Activated CD8-positive, alpha-beta memory T cell treated with anti-CD3 and anti-CD28 coated beads, Interleukin-2, amount 50 U/mL, for 4 hours (primary cell): ENCODE results near the gene EHBP1.

Experiments used
- DNase-seq: peaks from one replicate; pipeline ENCODE4 v3.0.0-alpha.2; 2020

Gene EHBP1

GRCh38 chr2:62826141-62826540, 120.6 kb downstream of the EHBP1 start:
- DNase-seq, result no peak

GRCh38 chr2:62826953-62827675, 121.6 kb downstream of the EHBP1 start:
- DNase-seq, result no peak

DNA sequence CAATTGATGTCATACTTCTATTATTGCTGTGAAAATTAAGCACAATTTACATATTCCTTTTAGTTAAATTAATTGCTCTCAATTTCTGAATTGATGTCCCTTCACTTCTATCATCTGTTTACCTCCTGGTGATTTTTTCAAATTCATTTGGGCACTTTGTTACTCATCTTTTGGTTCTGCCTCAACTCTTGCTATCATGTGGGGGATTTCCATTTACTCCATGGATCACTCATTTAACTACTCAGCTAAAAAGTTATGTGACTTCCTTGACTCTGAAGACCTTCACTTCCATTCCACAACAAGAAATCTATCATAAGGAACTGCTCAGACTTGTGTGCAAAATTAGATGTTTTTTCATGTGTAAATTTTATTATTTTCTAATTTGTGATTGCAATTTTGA, 126.2 kb downstream of the EHBP1 start:
- DNase-seq, result no peak

GRCh38 chr2:62844311-62845090, 139.0 kb downstream of the EHBP1 start:
- no peak for DNase-seq

- DNase-seq, result no peak
Observed at GRCh38 chr2:62845256-62845655, 139.7 kb downstream of the EHBP1 start.

- DNase-seq, result no peak
Observed at GRCh38 chr2:62852254-62852653, 146.7 kb downstream of the EHBP1 start.

- no peak for DNase-seq
Observed at GRCh38 chr2:62854600-62855514, 149.3 kb downstream of the EHBP1 start.

DNA sequence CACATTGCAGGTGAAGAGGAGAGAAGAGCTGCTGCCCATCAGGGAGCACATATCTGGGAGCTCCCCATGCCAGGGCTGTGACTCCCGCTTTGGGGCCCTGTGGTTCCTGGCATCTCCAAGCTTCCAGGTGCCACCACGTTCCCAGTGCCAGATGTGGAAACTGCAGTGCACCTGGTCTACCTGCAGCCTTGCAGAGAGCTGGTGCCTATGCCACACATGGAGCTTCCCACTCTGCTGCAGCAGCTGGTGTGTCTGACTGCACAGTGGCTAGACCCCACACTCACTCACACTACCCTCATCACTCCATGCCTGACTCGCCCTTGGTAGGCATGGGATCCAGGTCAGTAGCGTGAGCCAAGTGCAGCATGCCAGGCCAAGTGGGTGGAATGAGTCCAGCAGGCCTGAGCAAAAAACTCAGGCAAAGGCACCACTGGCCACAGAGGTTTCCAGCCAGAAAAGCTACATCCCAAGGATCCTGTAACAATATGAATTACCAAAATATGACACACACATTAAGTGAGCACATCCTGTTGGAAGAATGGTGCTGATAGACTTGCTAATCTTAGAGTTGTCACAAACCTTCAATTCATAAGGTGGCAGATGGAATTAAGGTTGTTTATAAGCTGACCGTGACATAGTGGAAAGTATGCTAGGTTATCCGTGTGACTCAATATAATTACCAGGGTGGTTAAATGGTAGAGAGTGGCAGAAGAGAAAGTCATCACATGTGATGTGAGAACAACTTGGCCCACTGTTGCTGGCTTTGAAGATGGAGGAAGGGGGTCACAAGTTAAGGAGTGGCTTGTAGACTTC, 150.9 kb downstream of the EHBP1 start:
- no peak for DNase-seq

GRCh38 chr2:62857139-62857931, 151.8 kb downstream of the EHBP1 start:
- no peak for DNase-seq

DNA sequence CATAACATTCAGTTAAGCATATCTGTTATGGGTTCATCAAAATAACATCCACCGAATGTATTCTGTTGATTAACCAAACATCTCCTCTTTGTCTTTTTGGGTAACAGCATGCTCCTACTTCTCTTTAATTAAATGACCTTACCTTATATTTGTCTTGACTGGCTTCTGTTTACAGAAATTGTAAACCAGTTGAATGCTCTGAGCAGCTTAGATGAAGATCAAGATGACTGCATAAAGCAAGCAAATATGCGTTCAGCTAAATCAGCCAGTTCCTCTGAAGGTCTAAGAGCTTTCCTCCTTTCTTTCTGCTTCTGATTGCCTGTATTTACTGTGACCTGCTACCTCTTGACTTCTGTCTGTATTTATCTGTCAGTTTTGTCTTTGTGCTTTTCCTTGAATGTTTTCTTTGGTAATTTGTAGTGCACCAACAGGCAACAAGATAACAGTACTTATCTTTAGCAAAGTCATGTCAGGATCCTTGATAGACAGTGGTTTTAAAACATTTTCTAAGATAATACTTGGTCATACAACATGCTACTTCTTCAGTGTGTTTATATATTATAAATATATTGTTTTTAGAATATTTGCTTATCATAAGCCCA, 152.8 kb downstream of the EHBP1 start:
- no peak for DNase-seq

GRCh38 chr2:62868947-62869346, 163.4 kb downstream of the EHBP1 start:
- DNase-seq, result no peak

GRCh38 chr2:62870966-62871365, 165.5 kb downstream of the EHBP1 start:
- no peak for DNase-seq

DNA sequence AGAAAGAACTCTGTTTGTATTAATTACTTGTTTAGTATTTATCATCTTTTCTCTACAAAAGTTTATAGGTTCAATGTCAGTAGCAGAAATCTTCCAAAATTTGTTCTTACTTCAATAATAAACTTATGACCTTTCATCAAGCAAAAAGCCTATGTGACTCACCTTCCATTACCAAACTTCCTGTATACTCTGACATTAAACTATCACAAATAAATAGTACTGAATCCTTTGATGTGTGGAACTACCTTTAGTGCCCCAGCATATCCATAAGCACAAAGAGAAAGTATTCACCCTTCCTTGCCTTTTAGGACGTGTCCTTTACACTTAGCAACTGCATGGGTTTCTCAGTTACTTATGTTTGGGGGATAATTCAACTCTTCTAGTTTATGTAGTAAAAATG, 166.0 kb downstream of the EHBP1 start:
- no peak for DNase-seq

DNA sequence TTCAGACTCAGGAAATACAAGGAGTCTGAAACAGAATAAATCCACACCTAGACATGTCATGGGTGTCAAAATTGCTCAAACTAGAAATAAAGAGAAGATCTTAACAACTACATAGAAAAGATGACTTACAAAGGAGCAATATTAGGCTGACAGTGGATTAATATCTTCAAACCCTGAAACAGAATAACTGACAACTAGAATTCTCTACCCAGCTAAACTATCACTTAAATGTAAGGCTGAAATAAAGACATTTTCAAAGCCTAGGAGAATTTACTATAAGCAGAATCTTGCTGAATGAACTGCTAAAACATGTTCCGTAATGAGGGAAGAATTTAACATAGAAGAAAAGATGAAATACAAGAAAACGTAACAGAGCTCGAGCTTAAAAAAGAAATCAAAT, 168.1 kb downstream of the EHBP1 start:
- DNase-seq, result no peak

DNA sequence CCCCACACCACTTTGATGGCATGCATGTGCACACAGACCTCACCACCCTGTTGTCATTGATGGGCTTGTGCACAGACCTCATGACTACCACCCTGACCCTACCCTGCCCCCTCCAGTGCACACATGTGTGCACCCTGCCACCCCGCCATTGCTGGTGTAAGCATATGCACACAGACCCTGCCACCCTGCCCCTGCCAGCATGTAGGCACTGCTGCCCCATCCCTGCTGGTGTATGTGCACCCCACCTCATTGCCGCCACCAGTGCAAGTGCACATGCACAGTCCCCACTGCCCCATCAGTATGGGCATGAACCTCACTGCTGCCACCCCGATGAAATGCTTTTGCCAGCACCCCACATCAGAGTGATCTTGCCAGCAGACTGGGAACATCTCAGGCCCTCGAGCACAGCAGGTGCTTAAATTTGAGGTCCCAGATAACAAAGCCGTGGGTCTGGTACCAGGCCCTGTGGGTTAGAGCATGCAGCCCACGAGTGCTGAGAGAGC, 169.4 kb downstream of the EHBP1 start:
- no peak for DNase-seq

GRCh38 chr2:62881162-62881795, 175.8 kb downstream of the EHBP1 start:
- DNase-seq, result no peak

- no peak for DNase-seq
Observed at GRCh38 chr2:62883629-62884028, 178.1 kb downstream of the EHBP1 start.

DNA sequence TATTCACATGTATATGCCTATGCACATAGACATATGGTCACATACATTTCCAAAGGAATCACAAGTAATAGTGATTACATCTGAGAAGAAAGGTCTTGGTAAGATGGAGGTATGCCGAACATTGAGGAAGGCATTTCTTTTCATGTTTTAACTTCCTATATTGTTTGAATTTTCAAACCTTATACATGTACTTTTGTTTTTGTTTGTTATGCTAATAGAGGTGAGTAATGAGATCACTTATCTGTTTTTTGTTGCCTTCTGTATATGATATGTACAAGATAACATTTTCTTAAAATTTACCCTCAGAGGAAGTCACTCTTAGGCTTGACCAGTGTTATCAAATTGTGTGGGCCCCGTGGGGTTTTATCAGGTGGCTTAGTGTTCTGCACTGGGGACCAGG, 178.6 kb downstream of the EHBP1 start:
- DNase-seq, result no peak

DNA sequence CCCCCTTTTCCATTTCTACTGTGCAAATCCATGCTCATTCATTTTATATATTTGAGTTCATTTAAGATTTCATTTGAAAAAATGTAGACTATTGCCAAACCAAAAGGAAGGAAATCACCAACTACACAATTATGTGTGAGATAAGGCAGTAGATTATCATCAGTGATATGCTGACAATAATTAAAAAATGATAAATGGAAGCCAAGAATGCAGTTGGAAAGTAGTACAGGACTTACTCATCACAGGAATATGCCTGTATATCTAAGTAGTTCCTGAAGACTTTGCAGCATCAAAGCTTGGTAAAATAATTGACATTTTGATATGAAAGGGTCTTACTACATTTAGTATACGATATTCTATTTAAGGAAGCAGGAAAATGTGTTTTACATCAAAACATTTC, 179.0 kb downstream of the EHBP1 start:
- no peak for DNase-seq

- no peak for DNase-seq
Observed at GRCh38 chr2:62894966-62895631, 189.6 kb downstream of the EHBP1 start.
